NCI-H69 (cell line): ENCODE data around the gene TMCC2.

Source experiments
- DNase-seq: peaks from one replicate; lab custom pipeline; 2025; lab: John Stamatoyannopoulos, UW

TMCC2 gene

GRCh38 chr1:205240569-205240968 lies 12.8 kb downstream of the TMCC2 start:
- DNase-seq = no peak

- DNase-seq = no peak
These were observed 13.8 kb downstream of the TMCC2 start for GRCh38 chr1:205241366-205242030.

GRCh38 chr1:205243350-205244191 lies 15.8 kb downstream of the TMCC2 start:
- peak; percentile 65 for DNase-seq

GRCh38 chr1:205244384-205244783 lies 16.6 kb downstream of the TMCC2 start:
- DNase-seq = no peak

GRCh38 chr1:205245096-205245495 lies 17.4 kb downstream of the TMCC2 start:
- DNase-seq = no peak

GRCh38 chr1:205246351-205247119 lies 18.8 kb downstream of the TMCC2 start:
- no peak for DNase-seq

- DNase-seq = peak; percentile 87
These were observed 19.6 kb downstream of the TMCC2 start for GRCh38 chr1:205247130-205247921.

- DNase-seq = peak; percentile 92
These were observed 21.3 kb downstream of the TMCC2 start for GRCh38 chr1:205248793-205249601.

- DNase-seq = no peak
These were observed 21.9 kb downstream of the TMCC2 start for GRCh38 chr1:205249651-205250050.

- peak; percentile 72 for DNase-seq
These were observed 23.0 kb downstream of the TMCC2 start for GRCh38 chr1:205250699-205251098.

- no peak for DNase-seq
These were observed 23.8 kb downstream of the TMCC2 start for GRCh38 chr1:205251576-205251975.

- DNase-seq = peak; percentile 85
These were observed 28.4 kb downstream of the TMCC2 start for GRCh38 chr1:205255941-205256780.

GRCh38 chr1:205256951-205257625 lies 29.3 kb downstream of the TMCC2 start:
- DNase-seq = peak; percentile 86

- DNase-seq = no peak
These were observed 30.0 kb downstream of the TMCC2 start for GRCh38 chr1:205257735-205258134.

GRCh38 chr1:205258261-205258691 lies 30.5 kb downstream of the TMCC2 start:
- peak; percentile 59 for DNase-seq

GRCh38 chr1:205258719-205259118 lies 31.0 kb downstream of the TMCC2 start:
- DNase-seq = peak; percentile 81

GRCh38 chr1:205259324-205259832 lies 31.6 kb downstream of the TMCC2 start:
- no peak for DNase-seq

- no peak for DNase-seq
These were observed 32.3 kb downstream of the TMCC2 start for GRCh38 chr1:205259998-205260397.
